Ovary (tissue), 9 donors: ENCODE measurements around the gene GPR68. TPM values are rescaled to one million over a fixed set of nuclear protein-coding genes. Genes with fewer than 3 reads are reported as not detected.
"Not testable (repeated sequence)": the region's sequence is repeated elsewhere in the genome, so short reads cannot be mapped to it uniquely, and the experiment has no call there.

Experiments
- DNase-seq, 5 donors: peaks; one replicate each; pipeline ENCODE4 v3.0.0-alpha.2; 2019 to 2020
- H3K27ac ChIP-seq, 2 donors: fragments of 200-600 bp; one replicate each; pipeline versions ENCODE4 v1.5.1 to v1.8.0; 2019 to 2022
- H3K27me3 ChIP-seq: fragments of 200-600 bp; one replicate; pipeline ENCODE4 v1.8.0; 2022
- H3K36me3 ChIP-seq: fragments of 200-600 bp; sonication (generic); one replicate; pipeline ENCODE4 v1.5.1; 2019
- H3K4me1 ChIP-seq: one replicate; pipeline ENCODE4 v1.8.1; 2013; ENCODE audit warnings: mild to moderate bottlenecking, moderate library complexity; ENCODE audit not compliant: insufficient read depth
- H3K4me3 ChIP-seq: fragments of 200-600 bp; sonication (generic); one replicate; pipeline ENCODE4 v1.5.1; 2017
- H3K9me3 ChIP-seq, 2 donors: fragments of 200-600 bp in 1 of 2; sonication (generic) in 1 of 2; one replicate each; pipeline versions ENCODE4 v1.5.1 to v1.8.1; 2013 to 2019; ENCODE audit warnings: mild to moderate bottlenecking in 1 of 2, moderate library complexity in 1 of 2
- CTCF ChIP-seq, 3 donors: fragments of 450-650 bp in 2 of 3; fragments of 200-600 bp in 1 of 3; IDR thresholded peaks; one replicate each; pipeline versions ENCODE4 v1.5.1 to v1.8.0; 2016 to 2022; ENCODE audit warnings: antibody characterized with exemption in 3 of 3, mild to moderate bottlenecking in 1 of 3
- EP300 ChIP-seq: sonication (generic); formaldehyde crosslinking; IDR thresholded peaks from one replicate; pipeline ENCODE4 v1.6.1; 2017; ENCODE audit warnings: antibody characterized with exemption
- POLR2A ChIP-seq: fragments of 450-650 bp; IDR thresholded peaks from one replicate; pipeline ENCODE4 v1.6.1; 2017; ENCODE audit warnings: antibody characterized with exemption, mild to moderate bottlenecking, moderate library complexity
- WGBS, 3 donors: extraction: QIAGEN DNeasy Blood & Tissue Kit in 1 of 3; methylation state at CpG; one replicate each; pipeline versions ENCODE4 v1.1.5 to v1.1.7; 2013 to 2017; 5-methylcytosine and 5-hydroxymethylcytosine counted together
- intact Hi-C, 4 donors: fragments of 100-400 bp; cut with DNase I; formaldehyde crosslinking; loops; one replicate each; pipeline versions ENCODE4 v1.11.0 to v1.15.1; 2022 to 2023
- polyA plus RNA-seq, 2 donors: library from polyadenylated mRNA; stranded (reverse); fragments of 200-250 nt in 1 of 2; fragments of 350-450 nt in 1 of 2; fragmentation: Illumina TruSeq in 1 of 2; extraction: RNeasy Lipid Tissue Mini Kit (QIAGEN cat#74804) in 1 of 2; gene quantifications; one replicate each; pipeline ENCODE4 v1.2.3, GENCODE V29; 2013 to 2014
- total RNA-seq, 7 donors: library from RNA; depleted of rRNA in 2 of 7; stranded (reverse); fragments of >200 nt in 2 of 7; fragmentation: NEBNext Ultra II Directional in 3 of 7; extraction: Animal tissue kit (Norgen Biotek cat#: 25700) in 3 of 7; gene quantifications; one replicate each; pipeline versions ENCODE4 v1.1.0 to v1.2.4, GENCODE V29; 2016 to 2023
- donor health status: DM: no; HTN: no; CAD: no; lungs with moderate emphysema.
- donor health status: DM: no; HTN: no; CAD: no.
- donor health status: Bipolar disorder and iron deficiency.
- donor health status: DM: yes; HTN: yes; CAD: no.
- donor health status: DM: no; HTN: no; CAD: no.
- donor health status: DM: yes; HTN: yes; CAD: no.

The GPR68 gene
- total and polyA plus RNA-seq, 9 donors: 0.17 to 0.57 (median 0.36) TPM; not detected in 1

- 75 to 83% (median 82%) methylated on average over 7 of the region's 7 CpGs for WGBS, 3 donors
- no peaks in the 10 kb centered on the region for H3K4me1 ChIP-seq
- no peak for DNase-seq
- H3K27me3 ChIP-seq: no peaks in the 10 kb centered on the region
- TF ChIP-seq CTCF (IDR thresholded peaks at IDR 0.05) (no peak), POLR2A (no peak), EP300 (no peak)
- no peak overlapping the region for H3K4me3 ChIP-seq
- no peaks in the 10 kb centered on the region for H3K36me3 ChIP-seq
- intact Hi-C loops: no loop called here
- no peak overlapping the region for H3K27ac ChIP-seq
- H3K9me3 ChIP-seq: no peaks in the 10 kb centered on the region
These were observed 17.3 kb downstream of the GPR68 start for GRCh38 chr14:91227183-91227628.

- H3K4me3 ChIP-seq, H3K27me3 ChIP-seq, H3K4me1 ChIP-seq, H3K27ac ChIP-seq, intact Hi-C loops, H3K36me3 ChIP-seq, DNase-seq, H3K9me3 ChIP-seq: not testable (repeated sequence)
- 94 to 98% (median 98%) methylated on average over 4 of the region's 4 CpGs for WGBS, 3 donors
These were observed 18.1 kb downstream of the GPR68 start for GRCh38 chr14:91226360-91226759.

- WGBS, 3 donors: 91 to 93% (median 92%) methylated on average over 7 of the region's 7 CpGs
- Histone ChIP-seq H3K9me3 (no peaks in the 10 kb centered on the region), H3K27me3 (no peaks in the 10 kb centered on the region), H3K36me3 (no peaks in the 10 kb centered on the region), H3K4me1 (no peaks in the 10 kb centered on the region), H3K27ac (no peak overlapping the region), H3K4me3 (no peak overlapping the region)
- intact Hi-C loops: no loop called here
- TF ChIP-seq CTCF (IDR thresholded peaks at IDR 0.05): no peak
- no peak for DNase-seq
These were observed 19.5 kb downstream of the GPR68 start for GRCh38 chr14:91225025-91225424.

GRCh38 chr14:91223028-91223783, 21.3 kb downstream of the GPR68 start:
- Histone ChIP-seq H3K4me3 (no peak overlapping the region), H3K36me3 (no peaks in the 10 kb centered on the region), H3K27me3 (no peaks in the 10 kb centered on the region), H3K4me1 (no peaks in the 10 kb centered on the region), H3K9me3 (no peaks in the 10 kb centered on the region), H3K27ac (no peak overlapping the region)
- no peak for TF ChIP-seq CTCF (IDR thresholded peaks at IDR 0.05)
- TF ChIP-seq POLR2A: no peak
- no peak for TF ChIP-seq EP300
- intact Hi-C loops: no loop called here
- 85 to 91% (median 86%) methylated on average over 1 of the region's 1 CpG for WGBS, 3 donors
- DNase-seq: no peak

GRCh38 chr14:91221270-91221669, 23.2 kb downstream of the GPR68 start:
- Histone ChIP-seq H3K36me3 (no peaks in the 10 kb centered on the region), H3K27me3 (no peaks in the 10 kb centered on the region), H3K4me3 (no peak overlapping the region), H3K4me1 (no peaks in the 10 kb centered on the region), H3K9me3 (no peaks in the 10 kb centered on the region), H3K27ac (no peak overlapping the region)
- WGBS, 3 donors: 94 to 100% (median 100%) methylated on average over 1 of the region's 1 CpG
- intact Hi-C loops: no loop called here
- TF ChIP-seq EP300 (no peak), POLR2A (no peak), CTCF (IDR thresholded peaks at IDR 0.05) (no peak)
- no peak for DNase-seq
